ENCODE data around the gene GPR137B. TPM values are rescaled to one million over a fixed set of nuclear protein-coding genes. Genes with fewer than 3 reads are reported as not detected.

GPR137B gene
- total and polyA plus RNA-seq, 9 donors = 2.9 to 13.2 (median 5.2) TPM

GRCh38 chr1:236102611-236103010, 39.7 kb upstream of the GPR137B start:
- Histone ChIP-seq H3K4me1 (ENCODE audit: control insufficient read depth, insufficient read depth, low read length) (peaks cover 14% of the 10 kb centered on the region), H3K9me3 (replicated peaks; ENCODE audit: control insufficient read depth, low read depth, low read length) (no peaks in the 10 kb centered on the region), H3K36me3 (ENCODE audit: control insufficient read depth, insufficient read depth, low read length) (no peaks in the 10 kb centered on the region), H3K27me3 (ENCODE audit: control insufficient read depth, insufficient read depth, low read length) (no peaks in the 10 kb centered on the region), H3K4me3 (ENCODE audit: low read length) (no peak overlapping the region), H3K27ac (ENCODE audit: low read length) (no peak overlapping the region)
- 81% methylated on average over 7 of the region's 11 CpGs for WGBS (ENCODE audit: insufficient coverage)
- no peak for DNase-seq

DNA sequence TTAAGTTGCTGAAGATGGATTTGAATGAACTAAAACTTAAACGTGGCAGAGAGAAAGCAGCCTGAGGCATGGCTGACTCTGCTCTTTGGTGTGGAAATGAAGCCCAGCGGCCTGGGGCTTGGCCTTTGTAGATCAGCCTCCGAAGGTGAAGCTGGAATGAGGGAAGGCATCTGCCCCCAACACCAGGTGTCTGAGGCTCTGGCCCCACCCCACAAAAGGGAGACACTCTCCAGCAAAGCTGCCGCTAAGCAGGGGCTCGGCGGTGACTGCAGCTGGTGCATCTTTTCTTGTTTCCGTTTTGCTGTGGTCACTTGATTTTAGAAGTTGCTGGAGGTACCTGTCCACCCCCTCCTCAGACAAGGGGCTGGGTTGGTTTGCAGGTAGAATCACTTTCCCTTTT, 39.3 kb upstream of the GPR137B start:
- H3K27ac ChIP-seq (ENCODE audit: low read length) = no peak overlapping the region
- DNase-seq = no peak
- H3K27me3 ChIP-seq (ENCODE audit: control insufficient read depth, insufficient read depth, low read length) = no peaks in the 10 kb centered on the region
- H3K4me3 ChIP-seq (ENCODE audit: low read length) = no peak overlapping the region
- WGBS (ENCODE audit: insufficient coverage) = 7% methylated on average over 2 of the region's 7 CpGs
- no peaks in the 10 kb centered on the region for H3K9me3 ChIP-seq (replicated peaks; ENCODE audit: control insufficient read depth, low read depth, low read length)
- peaks cover 14% of the 10 kb centered on the region for H3K4me1 ChIP-seq (ENCODE audit: control insufficient read depth, insufficient read depth, low read length)
- no peaks in the 10 kb centered on the region for H3K36me3 ChIP-seq (ENCODE audit: control insufficient read depth, insufficient read depth, low read length)

- DNase-seq = peak; percentile 78
- H3K36me3 ChIP-seq (ENCODE audit: control insufficient read depth, insufficient read depth, low read length) = no peaks in the 10 kb centered on the region
- H3K4me1 ChIP-seq (ENCODE audit: control insufficient read depth, insufficient read depth, low read length) = peaks cover 14% of the 10 kb centered on the region
- no peaks in the 10 kb centered on the region for H3K27me3 ChIP-seq (ENCODE audit: control insufficient read depth, insufficient read depth, low read length)
- no peaks in the 10 kb centered on the region for H3K9me3 ChIP-seq (replicated peaks; ENCODE audit: control insufficient read depth, low read depth, low read length)
- no peak overlapping the region for H3K4me3 ChIP-seq (ENCODE audit: low read length)
- no peak overlapping the region for H3K27ac ChIP-seq (ENCODE audit: low read length)
- WGBS (ENCODE audit: insufficient coverage) = 24% methylated on average over 11 of the region's 13 CpGs
Observed at GRCh38 chr1:236103646-236104218, 38.6 kb upstream of the GPR137B start.

DNA sequence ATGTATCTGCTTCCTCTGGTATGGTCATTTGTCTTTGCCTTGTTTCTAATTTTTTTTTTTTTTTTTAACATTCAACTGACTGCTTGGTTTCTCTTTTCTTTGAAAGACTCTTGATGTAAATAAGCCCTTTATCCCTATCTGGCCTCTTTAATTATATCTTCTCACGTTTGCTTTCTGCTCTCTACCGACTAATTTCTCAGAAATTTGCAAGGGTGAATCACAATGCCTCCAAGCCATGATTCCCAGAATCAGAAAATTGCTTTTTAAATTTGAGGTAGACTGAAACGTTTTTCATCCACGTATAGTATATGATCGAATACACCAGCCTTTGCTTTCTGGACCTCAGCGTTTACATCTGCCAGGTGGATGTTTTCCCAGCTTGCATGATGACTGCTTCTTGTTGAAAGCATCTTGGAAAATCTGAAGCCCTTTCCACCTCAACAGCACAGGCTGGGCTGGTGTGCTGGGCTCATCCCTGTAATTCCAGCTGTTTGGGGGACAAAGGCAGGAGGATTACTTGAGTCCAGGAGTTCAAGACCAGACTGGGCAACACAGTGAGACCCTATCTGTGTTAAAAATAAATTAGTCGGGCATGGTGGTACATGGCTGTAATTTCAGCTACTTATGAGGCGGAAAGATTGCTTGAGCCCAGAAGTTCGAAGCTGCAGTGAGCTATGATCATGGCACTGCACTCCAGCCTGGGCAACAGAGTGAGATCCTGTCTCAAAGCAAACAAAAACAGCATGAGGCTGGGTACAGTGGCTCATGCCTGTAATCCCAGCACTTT, 35.0 kb upstream of the GPR137B start:
- H3K4me1 ChIP-seq (ENCODE audit: control insufficient read depth, insufficient read depth, low read length) = no peaks in the 10 kb centered on the region
- no peak overlapping the region for H3K4me3 ChIP-seq (ENCODE audit: low read length)
- no peaks in the 10 kb centered on the region for H3K9me3 ChIP-seq (replicated peaks; ENCODE audit: control insufficient read depth, low read depth, low read length)
- no peaks in the 10 kb centered on the region for H3K36me3 ChIP-seq (ENCODE audit: control insufficient read depth, insufficient read depth, low read length)
- H3K27ac ChIP-seq (ENCODE audit: low read length) = no peak overlapping the region
- no peaks in the 10 kb centered on the region for H3K27me3 ChIP-seq (ENCODE audit: control insufficient read depth, insufficient read depth, low read length)
- 89% methylated on average over 3 of the region's 9 CpGs for WGBS (ENCODE audit: insufficient coverage)
- no peak for DNase-seq

GRCh38 chr1:236108027-236108648, 34.2 kb upstream of the GPR137B start:
- Histone ChIP-seq H3K27me3 (ENCODE audit: control insufficient read depth, insufficient read depth, low read length) (no peaks in the 10 kb centered on the region), H3K9me3 (replicated peaks; ENCODE audit: control insufficient read depth, low read depth, low read length) (no peaks in the 10 kb centered on the region), H3K4me3 (ENCODE audit: low read length) (no peak overlapping the region), H3K27ac (ENCODE audit: low read length) (no peak overlapping the region), H3K4me1 (ENCODE audit: control insufficient read depth, insufficient read depth, low read length) (no peaks in the 10 kb centered on the region), H3K36me3 (ENCODE audit: control insufficient read depth, insufficient read depth, low read length) (no peaks in the 10 kb centered on the region)
- no peak for DNase-seq
- 80% methylated on average over 3 of the region's 7 CpGs for WGBS (ENCODE audit: insufficient coverage)

- no peaks in the 10 kb centered on the region for H3K9me3 ChIP-seq (replicated peaks; ENCODE audit: control insufficient read depth, low read depth, low read length)
- H3K27ac ChIP-seq (ENCODE audit: low read length) = no peak overlapping the region
- H3K4me3 ChIP-seq (ENCODE audit: low read length) = no peak overlapping the region
- no peak for DNase-seq
- H3K36me3 ChIP-seq (ENCODE audit: control insufficient read depth, insufficient read depth, low read length) = no peaks in the 10 kb centered on the region
- WGBS (ENCODE audit: insufficient coverage) = 84% methylated on average over 13 of the region's 13 CpGs
- no peaks in the 10 kb centered on the region for H3K27me3 ChIP-seq (ENCODE audit: control insufficient read depth, insufficient read depth, low read length)
- no peaks in the 10 kb centered on the region for H3K4me1 ChIP-seq (ENCODE audit: control insufficient read depth, insufficient read depth, low read length)
Observed at GRCh38 chr1:236110137-236110536, 32.2 kb upstream of the GPR137B start.

GRCh38 chr1:236111527-236112331, 30.6 kb upstream of the GPR137B start:
- 82% methylated on average over 14 of the region's 17 CpGs for WGBS (ENCODE audit: insufficient coverage)
- no peaks in the 10 kb centered on the region for H3K27me3 ChIP-seq (ENCODE audit: control insufficient read depth, insufficient read depth, low read length)
- H3K4me1 ChIP-seq (ENCODE audit: control insufficient read depth, insufficient read depth, low read length) = no peaks in the 10 kb centered on the region
- no peak overlapping the region for H3K4me3 ChIP-seq (ENCODE audit: low read length)
- H3K36me3 ChIP-seq (ENCODE audit: control insufficient read depth, insufficient read depth, low read length) = no peaks in the 10 kb centered on the region
- H3K9me3 ChIP-seq (replicated peaks; ENCODE audit: control insufficient read depth, low read depth, low read length) = no peaks in the 10 kb centered on the region
- no peak for DNase-seq
- no peak overlapping the region for H3K27ac ChIP-seq (ENCODE audit: low read length)

GRCh38 chr1:236112332-236112627, 30.1 kb upstream of the GPR137B start:
- H3K9me3 ChIP-seq (replicated peaks; ENCODE audit: control insufficient read depth, low read depth, low read length) = no peaks in the 10 kb centered on the region
- no peak for DNase-seq
- H3K27me3 ChIP-seq (ENCODE audit: control insufficient read depth, insufficient read depth, low read length) = no peaks in the 10 kb centered on the region
- H3K4me1 ChIP-seq (ENCODE audit: control insufficient read depth, insufficient read depth, low read length) = no peaks in the 10 kb centered on the region
- H3K27ac ChIP-seq (ENCODE audit: low read length) = no peak overlapping the region
- WGBS (ENCODE audit: insufficient coverage) = 80% methylated on average over 1 of the region's 6 CpGs
- no peak overlapping the region for H3K4me3 ChIP-seq (ENCODE audit: low read length)
- no peaks in the 10 kb centered on the region for H3K36me3 ChIP-seq (ENCODE audit: control insufficient read depth, insufficient read depth, low read length)

DNA sequence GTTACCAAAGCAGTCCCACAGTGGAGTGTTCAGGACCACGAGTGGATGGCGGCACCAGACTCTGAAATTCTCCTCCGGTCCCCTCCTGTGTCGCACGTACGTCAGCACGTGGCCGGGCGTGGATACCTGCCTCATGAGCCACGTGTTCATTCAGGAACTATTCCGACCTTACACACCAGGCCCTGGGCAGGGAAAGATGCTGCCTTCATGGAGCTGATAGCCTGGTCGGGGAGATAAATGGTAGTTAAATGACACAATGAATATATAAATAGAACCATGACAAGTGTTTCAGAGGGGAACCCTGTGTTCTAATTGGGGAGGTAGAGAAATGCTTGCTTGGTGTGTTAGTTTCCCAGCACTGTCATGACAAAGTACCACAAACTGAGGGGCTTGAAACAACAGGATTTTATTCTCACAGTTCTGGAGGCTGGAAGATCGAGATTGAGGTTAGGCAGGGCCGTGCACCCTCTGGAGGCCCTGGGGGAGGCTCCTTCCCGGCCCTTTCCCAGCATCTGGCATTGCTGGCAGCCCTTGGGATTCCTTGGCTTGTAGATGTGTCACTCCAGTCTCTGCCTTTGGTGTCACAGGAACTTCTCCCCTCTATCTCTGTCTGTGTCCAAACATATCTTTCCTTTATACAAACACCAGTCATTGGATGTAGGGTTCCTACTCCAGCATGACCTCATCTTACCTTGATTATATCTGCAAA, 28.9 kb upstream of the GPR137B start:
- 58% methylated on average over 12 of the region's 15 CpGs for WGBS (ENCODE audit: insufficient coverage)
- Histone ChIP-seq H3K4me3 (ENCODE audit: low read length) (no peak overlapping the region), H3K9me3 (replicated peaks; ENCODE audit: control insufficient read depth, low read depth, low read length) (no peaks in the 10 kb centered on the region), H3K27me3 (ENCODE audit: control insufficient read depth, insufficient read depth, low read length) (no peaks in the 10 kb centered on the region), H3K36me3 (ENCODE audit: control insufficient read depth, insufficient read depth, low read length) (no peaks in the 10 kb centered on the region), H3K27ac (ENCODE audit: low read length) (no peak overlapping the region), H3K4me1 (ENCODE audit: control insufficient read depth, insufficient read depth, low read length) (no peaks in the 10 kb centered on the region)
- no peak for DNase-seq
